DOHH2 (cell line): Measurements from ENCODE around the gene NDUFA13.

Source experiments
- CTCF ChIP-seq: fragments of 200-600 bp; sonication (generic); IDR thresholded peaks from one replicate; pipeline ENCODE4 v1.5.1; 2014; ENCODE audit warnings: antibody characterized with exemption, mild to moderate bottlenecking, low read depth, low read length; ENCODE audit not compliant: poor library complexity, severe bottlenecking
- EZH2phosphoT487 ChIP-seq: fragments of 200-600 bp; sonication (generic); IDR thresholded peaks from 2 replicates; pipeline ENCODE4 v1.6.1; 2017; ENCODE audit warnings: borderline replicate concordance, mild to moderate bottlenecking, antibody characterized with exemption, low read length, moderate library complexity, mixed read lengths

- no peak for TF ChIP-seq CTCF
- peak; percentile 21; the same call in 1 of the 2 replicates for TF ChIP-seq EZH2phosphoT487
Observed at GRCh38 chr19:19538061-19538784, 22.2 kb downstream of the NDUFA13 start, which contains the start of gene CILP2.
